ENCODE results near the gene PDSS2. TPM values are rescaled to one million over a fixed set of nuclear protein-coding genes. Genes with fewer than 3 reads are reported as not detected.
"Not testable (repeated sequence)": the region's sequence is repeated elsewhere in the genome, so short reads cannot be mapped to it uniquely, and the experiment has no call there.

PDSS2 gene
- total RNA-seq, 1 donor from 2014 or later, result 10.8 TPM

GRCh38 chr6:107216197-107216933, 243.0 kb downstream of the PDSS2 start:
- DNase-seq, result no peak

GRCh38 chr6:107215334-107215733, 244.0 kb downstream of the PDSS2 start:
- DNase-seq, result no peak

- DNase-seq, result no peak
Measured at GRCh38 chr6:107214655-107215054, 244.7 kb downstream of the PDSS2 start.

GRCh38 chr6:107209406-107210305, 249.7 kb downstream of the PDSS2 start:
- no peak for DNase-seq

GRCh38 chr6:107207251-107207873, 252.0 kb downstream of the PDSS2 start:
- no peak for DNase-seq

GRCh38 chr6:107205058-107205998, 254.0 kb downstream of the PDSS2 start:
- DNase-seq, result no peak

- no peak for DNase-seq
Measured at GRCh38 chr6:107202876-107203468, 256.4 kb downstream of the PDSS2 start.

GRCh38 chr6:107198631-107199416, 260.5 kb downstream of the PDSS2 start:
- no peak for DNase-seq

- no peak for DNase-seq
Measured at GRCh38 chr6:107196152-107196551, 263.2 kb downstream of the PDSS2 start.

- not testable (repeated sequence) for DNase-seq
Measured at GRCh38 chr6:107194723-107195122, 264.6 kb downstream of the PDSS2 start.

- no peak for DNase-seq
Measured at GRCh38 chr6:107192830-107193229, 266.5 kb downstream of the PDSS2 start.

GRCh38 chr6:107187630-107188029, 271.7 kb downstream of the PDSS2 start:
- DNase-seq, result no peak

- DNase-seq, result no peak
Measured at GRCh38 chr6:107186047-107186446, 273.3 kb downstream of the PDSS2 start.

GRCh38 chr6:107185391-107185970, 273.9 kb downstream of the PDSS2 start:
- DNase-seq, result no peak

- DNase-seq, result no peak
Measured at GRCh38 chr6:107184435-107184834, 274.9 kb downstream of the PDSS2 start.

- DNase-seq, result no peak
Measured at GRCh38 chr6:107180099-107180498, 279.3 kb downstream of the PDSS2 start.

- no peak for DNase-seq
Measured at GRCh38 chr6:107179004-107179403, 280.4 kb downstream of the PDSS2 start.

- no peak for DNase-seq
Measured at GRCh38 chr6:107173779-107174178, 285.6 kb downstream of the PDSS2 start.

- DNase-seq, result no peak
Measured at GRCh38 chr6:107171513-107171912, 287.9 kb downstream of the PDSS2 start.

- not testable (repeated sequence) for DNase-seq
Measured at GRCh38 chr6:107164299-107164698, 295.1 kb downstream of the PDSS2 start.
